ENCODE results near the gene ULK2.

Gene ULK2

DNA sequence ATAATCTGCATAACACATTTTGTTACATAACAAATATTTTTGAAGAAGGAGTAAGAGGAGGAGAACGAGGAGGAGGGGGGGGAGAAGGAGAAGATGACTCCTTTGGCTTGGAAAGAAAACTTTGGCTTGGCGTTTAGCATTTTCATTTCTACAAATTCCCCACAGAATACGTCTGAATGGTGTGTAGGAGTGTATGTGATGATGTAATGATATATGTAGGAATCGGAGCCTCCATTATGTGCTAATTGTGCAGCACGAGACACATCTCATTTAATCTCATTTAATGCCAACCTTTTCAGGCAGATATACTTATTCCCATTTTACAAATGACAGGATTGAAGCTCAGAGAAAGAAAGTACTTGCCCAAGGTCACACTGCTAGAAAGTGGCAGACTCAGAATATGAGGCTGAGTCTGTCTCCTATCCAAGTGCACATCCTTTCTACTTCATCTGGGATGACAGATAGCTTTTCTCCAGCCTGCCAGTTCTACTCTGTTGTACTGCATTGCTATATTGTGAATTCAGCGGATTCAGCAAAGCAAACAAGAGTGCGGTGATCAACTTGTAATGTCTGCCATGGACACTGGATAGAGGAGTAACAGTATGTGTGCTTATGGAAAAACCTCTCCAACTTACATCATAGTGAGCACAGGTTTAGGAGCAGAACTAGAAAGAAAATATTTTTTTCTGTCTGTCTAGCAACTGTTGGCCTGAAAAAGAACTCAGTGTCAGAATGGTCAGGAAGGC lies 140.9 kb downstream of the ULK2 start:
- no peak for DNase-seq

DNA sequence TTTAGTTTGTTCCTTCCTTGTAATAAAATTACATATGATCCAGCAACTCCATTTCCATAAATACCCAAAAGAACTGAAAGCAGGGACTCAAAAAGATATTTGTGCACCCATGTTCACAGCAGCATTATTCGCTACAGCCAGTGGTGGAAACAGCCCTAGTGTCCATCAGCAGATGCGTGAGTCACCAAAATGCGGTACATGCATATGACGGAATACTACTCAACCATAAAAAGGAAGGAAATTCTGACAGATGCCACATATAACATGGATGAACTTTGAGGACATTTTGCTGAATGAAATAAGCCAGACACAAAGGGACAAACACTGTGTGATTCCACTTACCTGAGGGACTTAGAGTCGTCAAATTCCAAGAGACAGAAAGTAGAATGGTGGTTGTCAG lies 142.2 kb downstream of the ULK2 start:
- DNase-seq = no peak

DNA sequence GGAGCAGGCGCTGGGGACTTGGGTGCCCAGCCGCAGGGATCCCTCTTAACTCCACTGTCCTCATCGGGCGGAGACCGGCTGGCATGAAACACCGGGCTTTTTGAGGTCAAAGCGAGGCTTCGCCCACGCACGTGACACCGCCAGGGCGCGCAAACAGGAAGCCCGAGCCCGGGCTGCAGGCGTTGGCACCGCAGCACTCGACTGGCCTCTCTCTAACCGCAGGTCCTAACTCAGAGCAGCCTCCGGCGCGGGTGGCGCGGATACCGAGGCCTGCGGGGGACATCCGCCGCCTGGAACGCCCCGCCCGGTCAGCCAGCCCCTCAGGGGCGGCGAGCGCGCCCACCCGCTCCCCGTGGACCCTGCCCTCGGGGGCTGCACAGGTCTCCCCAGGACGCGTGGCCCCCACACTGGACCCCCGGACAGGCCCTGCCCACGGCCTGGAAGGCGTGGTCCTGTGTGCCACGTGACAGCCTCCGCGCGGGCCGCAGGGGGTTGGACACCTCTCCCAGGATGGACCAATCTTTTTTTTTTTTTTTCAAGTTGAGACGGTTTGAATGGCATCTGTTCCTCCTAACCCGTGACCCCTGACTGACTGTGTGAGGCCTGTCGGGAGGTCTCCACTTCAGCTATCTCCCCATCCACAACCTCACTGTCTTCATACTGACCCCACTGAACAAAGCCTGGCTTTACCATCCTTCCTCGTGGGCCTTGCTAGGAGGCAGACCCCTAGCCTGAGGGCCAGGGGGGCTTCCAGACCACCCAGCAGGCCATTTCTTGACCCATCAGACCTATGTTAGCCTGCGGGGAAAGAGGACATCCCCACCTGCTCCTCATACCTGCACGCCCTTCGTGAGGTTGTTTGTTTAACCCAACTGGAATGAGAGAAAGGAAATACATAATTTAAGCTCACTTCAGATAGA lies 143.0 kb downstream of the ULK2 start:
- DNase-seq = no peak

DNA sequence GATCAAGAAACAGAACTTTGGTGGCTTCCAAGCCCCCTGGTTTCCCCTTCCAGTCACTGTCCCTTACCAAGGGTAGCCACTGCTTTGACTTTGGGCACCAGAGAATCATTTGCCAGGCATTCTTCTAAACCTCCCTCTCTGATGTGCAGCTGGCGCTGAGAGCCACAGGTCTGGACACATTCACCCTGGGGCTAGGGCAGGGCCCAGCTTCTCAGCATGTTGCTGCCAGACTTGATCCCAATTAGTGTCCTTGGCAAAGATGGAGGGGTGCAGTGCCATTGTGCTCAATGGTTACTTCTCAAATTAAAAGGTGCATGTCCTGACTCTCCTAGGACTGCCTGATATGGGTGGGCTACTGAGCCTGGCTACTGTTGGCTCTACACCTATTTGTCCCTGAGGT lies 143.8 kb downstream of the ULK2 start:
- DNase-seq = no peak
